ENCODE data around the gene GTF3C2.

- TF ChIP-seq POLR2A (IDR thresholded peaks at IDR 0.05) (no peak), CTCF (IDR thresholded peaks at IDR 0.05) (no peak)
Measured at GRCh38 chr2:27375513-27376099, 19.0 kb upstream of the GTF3C2 start.

Data from adrenal gland (tissue), 5 donors.